Calu3 (cell line): Measurements from ENCODE around the gene FOXN4. TPM values are rescaled to one million over a fixed set of nuclear protein-coding genes. Genes with fewer than 3 reads are reported as not detected.

Experiments
- BruUV-seq: library from RNA; stranded (reverse); fragments of 400-500 nt; replicated peaks from 2 replicates; lab custom pipeline; 2021; lab: Mats Ljungman, UMichigan
- CTCF ChIA-PET: fragments of 300-600 bp; sonication (Branson Sonifier 250); formaldehyde crosslinking; loops from one replicate; lab custom pipeline; 2022; ENCODE audit warnings: antibody characterized with exemption; lab: Charles Lee
- DNase-seq: peaks from one replicate; pipeline ENCODE4 v3.0.0; 2022
- H3K27ac Mint-ChIP-seq: one replicate; pipeline ENCODE4 v1.8.0; 2022; ENCODE audit warnings: mixed read lengths; ENCODE audit not compliant: unreplicated experiment
- H3K27me3 Mint-ChIP-seq: one replicate; pipeline ENCODE4 v1.8.0; 2022; ENCODE audit warnings: mixed read lengths; ENCODE audit not compliant: unreplicated experiment
- H3K36me3 Mint-ChIP-seq: one replicate; pipeline ENCODE4 v1.8.0; 2022; ENCODE audit warnings: mild to moderate bottlenecking, moderate library complexity, mixed read lengths; ENCODE audit not compliant: insufficient read depth, unreplicated experiment
- H3K4me1 Mint-ChIP-seq: one replicate; pipeline ENCODE4 v1.8.0; 2022; ENCODE audit warnings: mild to moderate bottlenecking, low read depth, mixed read lengths; ENCODE audit not compliant: unreplicated experiment
- H3K4me3 Mint-ChIP-seq: one replicate; pipeline ENCODE4 v1.8.0; 2022; ENCODE audit warnings: mild to moderate bottlenecking, low read depth, moderate library complexity, mixed read lengths; ENCODE audit not compliant: unreplicated experiment
- H3K9me3 Mint-ChIP-seq: one replicate; pipeline ENCODE4 v1.8.0; 2022; ENCODE audit warnings: low read depth, mixed read lengths; ENCODE audit not compliant: unreplicated experiment
- intact Hi-C: fragments of 100-400 bp; cut with micrococcal nuclease; formaldehyde crosslinking; loops from one replicate; pipeline ENCODE4 v1.10.0; 2022; ENCODE audit not compliant: unreplicated experiment
- total RNA-seq: library from RNA; stranded (reverse); gene quantifications from 2 replicates; pipeline ENCODE4 v1.2.3, GENCODE V29; 2022
- TF ChIP-seq, protein P1 (sequence below): fragments of 200-600 bp; IDR thresholded peaks from one replicate; pipeline ENCODE4 v1.8.0; 2022; ENCODE audit warnings: antibody characterized with exemption; ENCODE audit not compliant: unreplicated experiment

FOXN4 gene
- total RNA-seq, 1 experiment from 2014 or later, result not detected

DNA sequence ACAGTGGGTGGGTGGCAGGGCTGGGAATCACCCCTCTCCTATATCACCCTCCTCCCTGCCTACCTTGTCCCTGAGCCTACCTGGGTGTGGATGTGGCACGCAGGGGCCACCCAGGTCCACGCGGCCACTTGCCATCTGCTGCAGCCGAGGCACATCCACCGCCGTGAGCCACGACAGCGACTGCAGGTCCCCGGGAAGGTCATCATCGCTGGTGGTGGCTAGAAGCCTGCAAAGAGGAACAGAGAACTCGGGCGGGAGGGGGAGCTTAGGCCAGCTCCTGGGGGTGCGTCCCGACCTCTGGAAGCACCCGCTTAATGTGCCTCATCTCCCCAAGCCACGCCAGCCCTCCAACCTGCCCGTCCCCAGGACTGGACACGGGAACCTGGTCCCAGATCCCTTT, 19.0 kb downstream of the FOXN4 start:
- peaks cover 3% of the 10 kb centered on the region for H3K36me3 Mint-ChIP-seq
- H3K4me1 Mint-ChIP-seq, result no peaks in the 10 kb centered on the region
- peaks cover 87% of the 10 kb centered on the region for H3K27me3 Mint-ChIP-seq
- no peak overlapping the region for H3K4me3 Mint-ChIP-seq
- intact Hi-C loops, result no loop called here
- TF ChIP-seq, protein P1, sequence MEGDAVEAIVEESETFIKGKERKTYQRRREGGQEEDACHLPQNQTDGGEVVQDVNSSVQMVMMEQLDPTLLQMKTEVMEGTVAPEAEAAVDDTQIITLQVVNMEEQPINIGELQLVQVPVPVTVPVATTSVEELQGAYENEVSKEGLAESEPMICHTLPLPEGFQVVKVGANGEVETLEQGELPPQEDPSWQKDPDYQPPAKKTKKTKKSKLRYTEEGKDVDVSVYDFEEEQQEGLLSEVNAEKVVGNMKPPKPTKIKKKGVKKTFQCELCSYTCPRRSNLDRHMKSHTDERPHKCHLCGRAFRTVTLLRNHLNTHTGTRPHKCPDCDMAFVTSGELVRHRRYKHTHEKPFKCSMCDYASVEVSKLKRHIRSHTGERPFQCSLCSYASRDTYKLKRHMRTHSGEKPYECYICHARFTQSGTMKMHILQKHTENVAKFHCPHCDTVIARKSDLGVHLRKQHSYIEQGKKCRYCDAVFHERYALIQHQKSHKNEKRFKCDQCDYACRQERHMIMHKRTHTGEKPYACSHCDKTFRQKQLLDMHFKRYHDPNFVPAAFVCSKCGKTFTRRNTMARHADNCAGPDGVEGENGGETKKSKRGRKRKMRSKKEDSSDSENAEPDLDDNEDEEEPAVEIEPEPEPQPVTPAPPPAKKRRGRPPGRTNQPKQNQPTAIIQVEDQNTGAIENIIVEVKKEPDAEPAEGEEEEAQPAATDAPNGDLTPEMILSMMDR, result no peak
- BruUV-seq, result no TSS peak
- no peak overlapping the region for H3K27ac Mint-ChIP-seq
- peaks cover 3% of the 10 kb centered on the region for H3K9me3 Mint-ChIP-seq
- DNase-seq, result no peak
- CTCF ChIA-PET, result no interaction called here

DNA sequence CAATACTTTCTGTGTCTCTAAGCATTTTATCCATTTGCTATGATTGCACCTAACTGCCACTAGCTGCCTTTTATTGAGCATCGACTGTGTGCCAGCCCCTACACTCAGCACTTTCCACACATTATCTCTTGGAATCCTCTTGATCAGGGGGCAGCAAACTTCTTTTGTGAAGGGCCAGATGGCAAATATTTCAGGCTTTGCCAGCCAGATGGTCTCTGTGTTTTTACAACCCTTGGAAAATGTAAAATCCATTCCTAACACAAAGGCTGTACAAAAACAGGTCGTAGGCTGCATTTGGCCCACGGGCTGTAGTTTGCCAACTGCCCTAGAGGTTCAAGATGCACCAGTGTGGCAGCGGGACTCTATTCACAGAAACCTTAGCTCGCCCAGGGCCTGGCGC, 19.5 kb downstream of the FOXN4 start:
- no peak for DNase-seq
- peaks cover 3% of the 10 kb centered on the region for H3K36me3 Mint-ChIP-seq
- no TSS peak for BruUV-seq
- H3K27ac Mint-ChIP-seq, result no peak overlapping the region
- no peak overlapping the region for H3K4me3 Mint-ChIP-seq
- intact Hi-C loops, result no loop called here
- CTCF ChIA-PET, result no interaction called here
- no peaks in the 10 kb centered on the region for H3K4me1 Mint-ChIP-seq
- H3K27me3 Mint-ChIP-seq, result peaks cover 87% of the 10 kb centered on the region
- TF ChIP-seq, protein P1, result no peak
- H3K9me3 Mint-ChIP-seq, result peaks cover 3% of the 10 kb centered on the region

DNA sequence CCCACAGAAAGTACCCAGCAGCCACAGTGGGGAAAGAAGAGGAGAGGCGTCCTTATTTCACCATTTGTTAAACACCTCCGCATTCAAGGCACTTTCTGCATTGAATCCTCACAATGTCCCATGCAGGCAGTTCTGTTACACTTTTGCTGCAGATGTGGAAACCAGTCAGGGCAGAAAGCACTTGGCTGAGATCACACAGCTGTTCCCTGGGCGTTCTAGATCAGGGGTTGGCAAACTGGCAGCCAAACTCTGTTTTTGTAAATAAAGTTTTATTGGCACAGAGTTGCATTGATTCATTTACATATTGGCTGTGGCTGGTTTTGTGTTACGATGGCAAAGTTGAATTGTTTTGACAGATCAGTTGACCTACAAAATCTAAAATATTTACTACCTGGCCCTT, 20.1 kb downstream of the FOXN4 start:
- DNase-seq, result no peak
- TF ChIP-seq, protein P1, result no peak
- Mint-ChIP-seq H3K27me3 (peaks cover 87% of the 10 kb centered on the region), H3K4me3 (no peak overlapping the region), H3K9me3 (peaks cover 3% of the 10 kb centered on the region), H3K27ac (no peak overlapping the region), H3K4me1 (no peaks in the 10 kb centered on the region), H3K36me3 (peaks cover 3% of the 10 kb centered on the region)
- no TSS peak for BruUV-seq
- CTCF ChIA-PET, result no interaction called here
- intact Hi-C loops, result no loop called here

DNA sequence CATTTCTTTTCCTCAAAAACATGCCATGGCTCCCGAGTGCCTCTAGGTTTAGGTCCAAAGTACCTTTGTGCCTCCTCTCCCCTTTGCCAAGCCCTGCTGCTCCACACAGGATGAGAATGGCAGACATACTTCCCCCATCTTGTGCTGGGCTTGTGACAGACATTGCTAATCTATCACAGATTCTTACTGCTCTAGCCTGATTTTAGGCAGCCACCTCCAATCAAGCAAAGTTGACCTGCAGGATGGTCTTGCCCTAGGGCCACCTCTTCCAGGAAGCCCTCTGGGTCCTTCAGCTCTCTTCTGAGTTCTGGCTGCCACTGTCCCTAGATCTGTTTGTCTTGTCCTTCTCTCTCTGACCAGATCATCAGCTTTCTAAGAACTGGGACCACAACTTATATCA, 20.5 kb downstream of the FOXN4 start:
- Mint-ChIP-seq H3K36me3 (peaks cover 3% of the 10 kb centered on the region), H3K27ac (no peak overlapping the region), H3K4me3 (no peak overlapping the region), H3K4me1 (no peaks in the 10 kb centered on the region), H3K9me3 (peaks cover 3% of the 10 kb centered on the region), H3K27me3 (peaks cover 87% of the 10 kb centered on the region)
- no TSS peak for BruUV-seq
- intact Hi-C loops, result no loop called here
- TF ChIP-seq, protein P1, result no peak
- no peak for DNase-seq
- CTCF ChIA-PET, result no interaction called here
